IMR-90 (cell line): ENCODE results near the gene VAV3. TPM values are rescaled to one million over a fixed set of nuclear protein-coding genes. Genes with fewer than 3 reads are reported as not detected.

ENCODE experiments used
- ATAC-seq: fragments of 200-7000 bp; cut with Tn5 transposase; 2 replicates; pipeline ENCODE4 v1.9.1; 2020; ENCODE audit warnings: low read depth, mild to moderate bottlenecking, moderate library complexity
- BruUV-seq: library from RNA; stranded (reverse); fragments of 400-500 nt; replicated peaks from 2 replicates; lab custom pipeline; 2021; lab: Mats Ljungman, UMichigan
- CTCF ChIA-PET: fragments of 300-600 bp; formaldehyde crosslinking; extraction: SDS; loops from one replicate; lab custom pipeline; 2021; ENCODE audit warnings: antibody characterized with exemption; lab: Yijun Ruan, JAX
- POLR2A ChIA-PET: fragments of 300-600 bp; sonication (Branson Sonifier 250); formaldehyde crosslinking; loops from one replicate; lab custom pipeline; 2022; ENCODE audit warnings: antibody characterized with exemption; ENCODE audit not compliant: unreplicated experiment; lab: Charles Lee
- DNase-seq: peaks from one replicate; pipeline ENCODE4 v3.0.0; 2013
- H2AFZ ChIP-seq: replicated peaks from 2 replicates; pipeline ENCODE3; 2013; ENCODE audit warnings: low read length, mild to moderate bottlenecking; ENCODE audit not compliant: poor library complexity
- H2AK5ac ChIP-seq: 2 replicates; pipeline ENCODE4 v1.6.1; 2013; ENCODE audit warnings: low read depth, low read length, inconsistent platforms
- H2AK9ac ChIP-seq: replicated peaks from 2 replicates; pipeline ENCODE3; 2013; ENCODE audit warnings: mild to moderate bottlenecking, low read depth, low read length, moderate library complexity; ENCODE audit not compliant: poor library complexity
- H2BK120ac ChIP-seq: 2 replicates; pipeline ENCODE4 v1.6.1; 2013; ENCODE audit warnings: low read depth, low read length, inconsistent platforms
- H2BK15ac ChIP-seq: 3 replicates; pipeline ENCODE4 v1.6.1; 2013; ENCODE audit warnings: low read depth, low read length, inconsistent platforms
- H2BK20ac ChIP-seq: 2 replicates; pipeline ENCODE4 v1.6.1; 2013; ENCODE audit warnings: low read depth, mild to moderate bottlenecking, inconsistent platforms, low read length, moderate library complexity
- H2BK5ac ChIP-seq: 2 replicates; pipeline ENCODE4 v1.6.1; 2013; ENCODE audit warnings: mild to moderate bottlenecking, low read depth, low read length, inconsistent platforms; ENCODE audit not compliant: poor library complexity, severe bottlenecking
- H3K14ac ChIP-seq: replicated peaks from 2 replicates; pipeline ENCODE4 v1.6.1; 2013; ENCODE audit warnings: low read depth, low read length, inconsistent platforms
- H3K18ac ChIP-seq: 2 replicates; pipeline ENCODE4 v1.6.1; 2013; ENCODE audit warnings: low read depth, low read length, control low read depth
- H3K23ac ChIP-seq: 2 replicates; pipeline ENCODE4 v1.6.1; 2013; ENCODE audit warnings: low read depth, low read length, inconsistent platforms
- H3K27ac ChIP-seq: 2 replicates; pipeline ENCODE4 v1.5.1; 2013; ENCODE audit warnings: mild to moderate bottlenecking, control low read depth, low read length; ENCODE audit not compliant: insufficient read depth
- H3K27me3 ChIP-seq: 2 replicates; pipeline ENCODE4 v1.6.1; 2013; ENCODE audit warnings: low read length; ENCODE audit not compliant: control insufficient read depth, insufficient read depth
- H3K36me3 ChIP-seq: 2 replicates; pipeline ENCODE4 v1.6.1; 2013; ENCODE audit warnings: low read length, mixed read lengths; ENCODE audit not compliant: control insufficient read depth, insufficient read depth
- H3K4ac ChIP-seq: 2 replicates; pipeline ENCODE4 v1.6.1; 2013; ENCODE audit warnings: low read depth, low read length, inconsistent platforms
- H3K4me1 ChIP-seq: 2 replicates; pipeline ENCODE4 v1.6.1; 2013; ENCODE audit warnings: low read length, mixed read lengths; ENCODE audit not compliant: control insufficient read depth, insufficient read depth
- H3K4me2 ChIP-seq: 2 replicates; pipeline ENCODE4 v1.6.1; 2013; ENCODE audit warnings: low read depth, mild to moderate bottlenecking, control low read depth, low read length, moderate library complexity
- H3K4me3 ChIP-seq: 2 replicates; pipeline ENCODE4 v1.5.1; 2013; ENCODE audit warnings: low read depth, mild to moderate bottlenecking, control low read depth, low read length, moderate library complexity; ENCODE audit not compliant: insufficient read depth
- H3K56ac ChIP-seq: 2 replicates; pipeline ENCODE4 v1.6.1; 2013; ENCODE audit warnings: low read length, inconsistent platforms; ENCODE audit not compliant: insufficient read depth; ENCODE audit errors: extremely low read depth
- H3K79me1 ChIP-seq, 2 experiments: 2 replicates each; pipeline ENCODE4 v1.6.1; 2013; ENCODE audit warnings: low read length in 2 of 2, inconsistent platforms in 1 of 2, low read depth in 1 of 2
- H3K9ac ChIP-seq: 2 replicates; pipeline ENCODE4 v1.6.1; 2013; ENCODE audit warnings: low read depth, low read length, control low read depth
- H3K9me1 ChIP-seq: 2 replicates; pipeline ENCODE4 v1.6.1; 2013; ENCODE audit warnings: low read length, inconsistent platforms; ENCODE audit not compliant: insufficient read depth
- H3K9me3 ChIP-seq: 2 replicates; pipeline ENCODE4 v1.6.1; 2013; ENCODE audit warnings: low read length; ENCODE audit not compliant: control insufficient read depth, insufficient read depth
- H4K20me1 ChIP-seq: 2 replicates; pipeline ENCODE4 v1.6.1; 2013; ENCODE audit warnings: low read length, inconsistent platforms; ENCODE audit not compliant: insufficient read depth
- H4K5ac ChIP-seq: 2 replicates; pipeline ENCODE4 v1.6.1; 2013; ENCODE audit warnings: mild to moderate bottlenecking, low read depth, low read length, control low read depth
- H4K8ac ChIP-seq, 2 experiments: 2 replicates each; pipeline ENCODE4 v1.6.1; 2013; ENCODE audit warnings: low read depth in 2 of 2, low read length in 2 of 2, control low read depth in 1 of 2, inconsistent platforms in 1 of 2
- H4K91ac ChIP-seq: 2 replicates; pipeline ENCODE4 v1.6.1; 2013; ENCODE audit warnings: low read depth, low read length, inconsistent platforms; ENCODE audit not compliant: insufficient read depth
- CTCF ChIP-seq: conservative IDR thresholded peaks from 2 replicates; pipeline ENCODE4 v1.5.1; 2012; ENCODE audit warnings: mild to moderate bottlenecking, low read depth, low read length, improper control_type of control experiment
- ELK1 ChIP-seq: fragments of 150-350 bp; IDR thresholded peaks from 2 replicates; pipeline ENCODE4 v1.6.1; 2016; ENCODE audit warnings: low read depth, mild to moderate bottlenecking, low read length, moderate library complexity, borderline replicate concordance
- NFE2L2 ChIP-seq: fragments of 150-350 bp; IDR thresholded peaks from 2 replicates; pipeline ENCODE4 v1.6.1; 2016; ENCODE audit warnings: low read depth, mild to moderate bottlenecking, low read length
- WGBS, 2 experiments: methylation state at CpG; one replicate each; pipeline versions ENCODE4 v1.1.5 to v1.1.7; 2013; ENCODE audit warnings: missing lambda C conversion rate in 2 of 2; ENCODE audit not compliant: insufficient read length in 1 of 2; ENCODE audit errors: extremely low coverage in 2 of 2; 5-methylcytosine and 5-hydroxymethylcytosine counted together
- dilution Hi-C: fragments of 300-500 bp; cut with HindIII; formaldehyde crosslinking; loops from one replicate; pipeline ENCODE4 v1.14.3; 2018; ENCODE audit warnings: low sequenced_read_pairs; ENCODE audit not compliant: unreplicated experiment
- in situ Hi-C: fragments of 300-500 bp; cut with MboI; formaldehyde crosslinking; loops from 3 replicates; pipeline ENCODE4 v1.14.3; 2019; ENCODE audit warnings: low sequenced_read_pairs, inconsistent platforms, mixed read lengths
- intact Hi-C: fragments of 100-400 bp; cut with micrococcal nuclease; formaldehyde crosslinking; loops from 2 replicates; pipeline ENCODE4 v1.10.0; 2022
- polyA plus RNA-seq, 3 experiments: library from polyadenylated mRNA; depleted of rRNA; stranded (reverse); fragments of >200 nt; gene quantifications; 2 replicates each; pipeline ENCODE4 v1.2.3, GENCODE V29; 2012; ENCODE audit warnings: low replicate concordance in 1 of 3
- total RNA-seq: library from RNA; depleted of rRNA; stranded (reverse); fragments of >200 nt; gene quantifications from 2 replicates; pipeline ENCODE4 v1.2.3, GENCODE V29; 2012

VAV3 gene
- total and polyA plus RNA-seq, 2 of the 4 experiments (the other 2 are of a cell fraction) = 0.12 to 0.18 TPM

GRCh38 chr1:107991371-107992066, 26.5 kb upstream of the VAV3 start:
- Histone ChIP-seq H2AFZ (no peak overlapping the region), H3K56ac (no peak overlapping the region), H4K20me1 (no peaks in the 10 kb centered on the region), H3K27ac (no peak overlapping the region), H3K14ac (no peak overlapping the region), H3K79me1 (no peaks in the 10 kb centered on the region), H3K4me2 (no peak overlapping the region), H2BK5ac (no peak overlapping the region), H3K4ac (no peak overlapping the region), H2BK15ac (no peak overlapping the region), H4K91ac (no peak overlapping the region), H3K27me3 (no peaks in the 10 kb centered on the region), H3K4me3 (no peak overlapping the region), H2AK9ac (peak overlapping the region; percentile 29), H2AK5ac (no peak overlapping the region), H4K5ac (no peak overlapping the region), H3K9ac (no peak overlapping the region), H3K23ac (no peak overlapping the region), H3K9me1 (no peaks in the 10 kb centered on the region), H3K36me3 (no peaks in the 10 kb centered on the region), H2BK20ac (no peak overlapping the region), H2BK120ac (no peak overlapping the region), H4K8ac (no peak overlapping the region), H3K18ac (no peak overlapping the region), H3K9me3 (no peaks in the 10 kb centered on the region), H3K4me1 (no peaks in the 10 kb centered on the region)
- POLR2A ChIA-PET = no interaction called here
- TF ChIP-seq NFE2L2 = no peak
- no peak for TF ChIP-seq CTCF
- no peak for TF ChIP-seq ELK1
- 60% methylated on average over 1 of the region's 8 CpGs; no CpG with 5 or more reads in 1 of the 2 experiments for WGBS, 2 experiments
- no TSS peak for BruUV-seq
- dilution Hi-C loops (no loop called here), in situ Hi-C loops (no loop called here), intact Hi-C loops (no loop called here)
- no peak for DNase-seq
- ATAC-seq = no peak
- CTCF ChIA-PET = no interaction called here
